Measurements from ENCODE around the gene AMIGO3. TPM values are rescaled to one million over a fixed set of nuclear protein-coding genes. Genes with fewer than 3 reads are reported as not detected.

The AMIGO3 gene
- total and polyA plus RNA-seq, 2 of the 8 experiments (the other 6 are each of a cell fraction or from before 2014, with no cell fraction given) = 1.6 to 8.8 TPM

GRCh38 chr3:49707113-49707480, 12.4 kb downstream of the AMIGO3 start:
- H3K9me3 ChIP-seq (ENCODE audit: insufficient read depth in 2 of 2, low read depth in 1 of 2, low read length in 1 of 2) = no peaks in the 10 kb centered on the region
- H3K23ac ChIP-seq (ENCODE audit: insufficient read length) = no peak overlapping the region
- FAIRE-seq (no peak), DNase-seq (ENCODE audit: low read depth in 1 of 2, low spot score in 2 of 2) (no peak)
- H3K4ac ChIP-seq (replicated peaks; ENCODE audit: insufficient read length, low read depth, low read length) = no peak overlapping the region
- no peaks in the 10 kb centered on the region for H3K79me1 ChIP-seq (ENCODE audit: low read depth, low read length)
- peaks cover 3 to 4% (median 4%) of the 10 kb centered on the region in 4 experiments; a peak in 5 of 8 replicates for H3K36me3 ChIP-seq (ENCODE audit: control insufficient read depth in 2 of 4, insufficient read depth in 4 of 4, low read length in 3 of 4)
- H3K27ac ChIP-seq (ENCODE audit: low read depth, low read length) = no peak overlapping the region
- H2AK5ac ChIP-seq (ENCODE audit: low read depth, low read length) = no peak overlapping the region
- H3K56ac ChIP-seq (replicated peaks; ENCODE audit: insufficient read length, low read depth, low read length) = no peak overlapping the region
- peaks cover 0 to 3% (median 1%) of the 10 kb centered on the region in 4 experiments; a peak in 4 of 7 replicates for H3K4me1 ChIP-seq (replicated peaks in 1 of 4; ENCODE audit: control insufficient read depth in 3 of 4, insufficient read depth in 4 of 4, low read length in 3 of 4)
- TF ChIP-seq SUZ12 (IDR thresholded peaks at IDR 0.05; ENCODE audit: low read length) = no peak
- TF ChIP-seq HDAC6 (IDR thresholded peaks at IDR 0.05; ENCODE audit: low read depth, low read length) = no peak
- TF ChIP-seq JUN (IDR thresholded peaks at IDR 0.05; ENCODE audit: low read depth, low read length) = no peak
- no peak for TF ChIP-seq TAF7 (optimal IDR thresholded peaks at IDR 0.05; ENCODE audit: borderline replicate concordance, low read depth, low read length)
- TF ChIP-seq YY1 (IDR thresholded peaks at IDR 0.05; ENCODE audit: low read depth, low read length) = no peak
- no peak for TF ChIP-seq KDM1A (IDR thresholded peaks at IDR 0.05; ENCODE audit: borderline replicate concordance, low read length)
- no peak for TF ChIP-seq CTBP2 (IDR thresholded peaks at IDR 0.05; ENCODE audit: borderline replicate concordance, insufficient read depth, insufficient read length, low read length)
- no peak for TF ChIP-seq POLR2A (IDR thresholded peaks at IDR 0.05; ENCODE audit: control extremely low read depth in 1 of 2, low read depth in 2 of 2, low read length in 2 of 2)
- no peak for TF ChIP-seq E2F6 (IDR thresholded peaks at IDR 0.05)
- TF ChIP-seq TEAD4 (IDR thresholded peaks at IDR 0.05; ENCODE audit: low read depth, low read length) = no peak
- no peak for TF ChIP-seq HDAC2 (IDR thresholded peaks at IDR 0.05; ENCODE audit: borderline replicate concordance in 1 of 2, low read depth in 2 of 2, low read length in 2 of 2)
- no peak for TF ChIP-seq RNF2 (IDR thresholded peaks at IDR 0.05; ENCODE audit: borderline replicate concordance, low read depth, low read length, missing control alignments, poor library complexity, severe bottlenecking)
- H2BK120ac ChIP-seq (replicated peaks; ENCODE audit: low read depth, low read length) = no peak overlapping the region
- WGBS, 2 experiments (ENCODE audit: extremely low coverage in 1 of 2, insufficient coverage in 1 of 2, insufficient read length in 1 of 2, insufficient replicate concordance in 2 of 2, low coverage in 1 of 2, low lambda C conversion rate in 2 of 2, missing lambda C conversion rate in 1 of 2) = 97% methylated on average over 3 of the region's 4 CpGs; no CpG with 5 or more reads in 1 of the 2 experiments
- no peak overlapping the region for H4K91ac ChIP-seq (replicated peaks; ENCODE audit: insufficient read length, low read length)
- H3K4me2 ChIP-seq (ENCODE audit: insufficient read depth in 1 of 2, low read depth in 2 of 2, low read length in 2 of 2) = no peak overlapping the region
- H3K27me3 ChIP-seq (replicated peaks in 1 of 4; ENCODE audit: control insufficient read depth in 3 of 4, extremely low read depth in 1 of 4, insufficient read depth in 3 of 4, low read length in 3 of 4) = no peaks in the 10 kb centered on the region
- H4K20me1 ChIP-seq (replicated peaks in 1 of 2; ENCODE audit: control insufficient read depth in 1 of 2, insufficient read depth in 2 of 2, low read length in 2 of 2) = peaks cover 0 to 12% of the 10 kb centered on the region in 2 experiments
- H2BK12ac ChIP-seq (ENCODE audit: low read depth, low read length) = no peak overlapping the region
- no peak overlapping the region for H3K14ac ChIP-seq (ENCODE audit: insufficient read length)
- no peak overlapping the region for H3K9ac ChIP-seq (replicated peaks in 1 of 4; ENCODE audit: extremely low read depth in 1 of 4, low read depth in 3 of 4, low read length in 3 of 4)
- H4K8ac ChIP-seq (ENCODE audit: extremely low read depth, insufficient read depth, low read length) = no peak overlapping the region
- H2BK20ac ChIP-seq (ENCODE audit: low read length) = no peak overlapping the region
- no peak overlapping the region for H4K5ac ChIP-seq (ENCODE audit: insufficient read length, low read depth, low read length)
- no peak overlapping the region for H3K18ac ChIP-seq (ENCODE audit: extremely low read depth, low read length)
- H2BK5ac ChIP-seq (ENCODE audit: low read depth, low read length) = no peak overlapping the region
- H3K23me2 ChIP-seq (ENCODE audit: low read depth, low read length) = no peaks in the 10 kb centered on the region
- H2BK15ac ChIP-seq (ENCODE audit: low read length) = no peak overlapping the region
- ChIA-PET CTCF (ENCODE audit: partially characterized antibody) (interaction anchor here (0.7 to 9.7 kb wide), 3 partner anchors 11 to 119 kb away, joined by 3 to 127 read pairs (median 11); partner anchors contain the start of gene AMIGO3), POLR2A (ENCODE audit: partially characterized antibody) (interaction anchor here (0.6 to 2.1 kb wide), 2 partner anchors 11 to 335 kb away, joined by 3 to 11 read pairs; partner anchors contain the start of gene AMIGO3)
- H3K4me3 ChIP-seq (ENCODE audit: extremely low read depth in 1 of 4, insufficient read depth in 2 of 4, low read depth in 3 of 4, low read length in 4 of 4) = no peak overlapping the region
- H2AFZ ChIP-seq (ENCODE audit: low read length) = no peak overlapping the region
- no peaks in the 10 kb centered on the region for H3K79me2 ChIP-seq (ENCODE audit: control insufficient read depth in 1 of 2, insufficient read depth in 2 of 2, low read length in 2 of 2)
